GM19372 (cell line): ENCODE measurements around the gene KRTAP5-1.
"Not testable (repeated sequence)": the region's sequence is repeated elsewhere in the genome, so short reads cannot be mapped to it uniquely, and the experiment has no call there.

Experiments used
- ATAC-seq: cut with Tn5 transposase; IDR thresholded peaks from one replicate; pipeline ENCODE4 v1.9.1; 2021; ENCODE audit warnings: mild to moderate bottlenecking, low read depth, moderate library complexity; ENCODE audit not compliant: unreplicated experiment

The KRTAP5-1 gene, protein sequence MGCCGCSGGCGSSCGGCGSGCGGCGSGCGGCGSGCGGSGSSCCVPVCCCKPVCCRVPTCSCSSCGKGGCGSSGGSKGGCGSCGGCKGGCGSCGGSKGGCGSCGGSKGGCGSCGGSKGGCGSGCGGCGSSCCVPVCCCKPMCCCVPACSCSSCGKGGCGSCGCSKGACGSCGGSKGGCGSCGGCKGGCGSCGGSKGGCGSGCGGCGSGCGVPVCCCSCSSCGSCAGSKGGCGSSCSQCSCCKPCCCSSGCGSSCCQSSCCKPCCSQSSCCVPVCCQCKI

DNA sequence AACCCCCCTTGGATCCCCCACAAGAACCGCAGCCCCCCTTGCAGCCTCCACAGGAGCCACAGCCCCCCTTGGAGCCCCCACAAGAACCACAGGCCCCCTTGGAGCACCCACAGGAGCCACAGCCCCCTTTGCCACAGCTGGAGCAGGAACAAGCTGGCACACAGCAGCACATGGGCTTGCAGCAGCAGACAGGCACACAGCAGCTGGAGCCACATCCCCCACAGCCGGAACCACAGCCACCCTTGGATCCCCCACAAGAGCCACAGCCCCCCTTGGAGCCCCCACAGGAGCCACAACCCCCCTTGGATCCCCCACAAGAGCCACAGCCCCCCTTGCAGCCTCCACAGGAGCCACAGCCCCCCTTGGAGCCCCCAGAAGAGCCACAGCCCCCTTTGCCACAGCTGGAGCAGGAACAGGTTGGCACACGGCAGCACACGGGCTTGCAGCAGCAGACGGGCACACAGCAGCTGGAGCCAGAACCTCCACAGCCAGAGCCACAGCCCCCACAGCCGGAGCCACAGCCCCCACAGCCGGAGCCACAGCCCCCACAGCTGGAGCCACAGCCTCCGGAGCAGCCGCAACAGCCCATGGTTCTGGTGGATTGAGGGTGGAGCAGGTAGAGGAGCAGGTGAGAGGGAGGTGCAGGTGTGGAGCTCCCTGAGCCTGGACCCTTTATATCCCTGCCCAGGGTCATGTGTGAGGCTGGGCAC, at the start of gene KRTAP5-1:
TSS of gene KRTAP5-1 (minus strand) at position 623 of the 710 bp plus-strand sequence. CDS start at position 589, 34 bp downstream.
- not testable (repeated sequence) for ATAC-seq

DNA sequence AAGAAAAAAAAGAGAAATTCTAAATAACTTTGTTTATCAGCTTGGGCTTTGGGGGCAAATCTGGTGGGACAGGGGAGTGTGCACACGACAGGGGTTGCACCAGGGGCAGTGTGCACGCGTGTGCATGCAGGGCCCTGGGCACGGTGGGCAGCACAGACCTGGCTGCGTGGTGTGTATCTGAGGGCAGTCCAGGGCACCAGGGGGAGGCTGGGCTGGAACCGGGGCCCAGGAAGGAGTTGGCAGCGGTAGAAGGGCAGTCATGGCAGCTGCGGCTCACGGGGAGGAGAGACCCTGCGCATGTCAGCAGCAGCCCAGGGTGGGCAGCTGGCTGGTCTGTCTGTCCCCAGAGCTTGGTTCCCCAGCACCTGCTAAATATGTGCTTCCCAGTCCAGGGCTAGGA, 48.8 kb upstream of the KRTAP5-1 start:
- ATAC-seq = no peak

DNA sequence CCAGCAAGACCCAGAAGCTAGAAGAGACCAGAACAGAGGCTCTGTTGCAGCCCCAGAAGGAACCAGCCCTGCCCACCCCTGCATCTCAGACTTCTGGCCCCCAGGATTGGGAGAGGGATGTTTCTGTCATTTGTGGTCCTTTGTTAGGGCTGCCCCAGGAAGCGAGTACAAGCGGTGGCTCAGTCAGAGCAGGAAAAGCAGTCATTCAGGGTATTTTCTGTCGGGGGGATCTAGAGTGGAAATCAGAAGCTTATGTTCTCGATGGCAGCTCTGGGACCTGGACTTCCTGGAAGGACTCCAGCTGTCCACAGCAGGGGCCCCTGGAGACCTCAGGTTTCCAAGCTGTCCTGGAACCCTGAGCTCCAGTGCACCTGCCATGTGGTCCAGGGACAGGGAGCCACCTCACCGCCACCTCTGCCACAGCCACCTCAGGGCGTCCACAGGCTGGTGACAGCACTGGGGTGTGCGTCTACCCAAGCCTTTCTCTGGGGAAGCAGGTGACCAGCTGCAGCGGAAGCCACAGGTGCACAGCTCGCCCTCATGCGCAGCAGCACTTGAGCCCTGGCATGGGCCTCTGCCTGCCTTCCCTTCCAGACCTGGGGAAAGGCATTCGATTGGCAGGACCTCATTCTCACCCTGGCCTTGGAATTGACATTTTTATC, 47.1 kb upstream of the KRTAP5-1 start:
- ATAC-seq = no peak

DNA sequence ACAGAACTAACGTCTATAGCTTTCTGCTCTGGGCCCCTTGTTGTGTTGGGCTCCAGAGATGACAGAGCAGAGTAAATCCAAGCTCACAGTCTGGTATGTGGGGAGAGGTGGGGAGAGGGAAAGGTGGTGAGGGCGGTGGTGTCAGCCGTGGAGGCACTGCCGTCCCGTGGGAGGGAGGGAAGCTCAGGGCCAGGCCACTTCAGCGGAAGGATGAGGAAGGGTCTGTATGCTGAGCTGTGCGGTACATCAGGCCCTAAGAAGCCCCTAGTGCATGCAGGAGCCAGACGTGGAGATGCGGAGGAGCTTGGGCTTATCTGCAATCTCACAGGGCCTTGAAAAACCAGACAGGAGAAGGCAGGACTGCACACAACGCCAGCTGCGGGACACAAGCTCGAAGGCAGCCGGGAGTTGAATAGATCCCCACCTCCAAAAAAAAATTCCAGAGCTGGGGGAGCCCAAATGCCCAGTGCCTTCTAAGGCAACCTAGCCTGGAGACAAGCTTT, 46.0 kb upstream of the KRTAP5-1 start:
- no peak for ATAC-seq

DNA sequence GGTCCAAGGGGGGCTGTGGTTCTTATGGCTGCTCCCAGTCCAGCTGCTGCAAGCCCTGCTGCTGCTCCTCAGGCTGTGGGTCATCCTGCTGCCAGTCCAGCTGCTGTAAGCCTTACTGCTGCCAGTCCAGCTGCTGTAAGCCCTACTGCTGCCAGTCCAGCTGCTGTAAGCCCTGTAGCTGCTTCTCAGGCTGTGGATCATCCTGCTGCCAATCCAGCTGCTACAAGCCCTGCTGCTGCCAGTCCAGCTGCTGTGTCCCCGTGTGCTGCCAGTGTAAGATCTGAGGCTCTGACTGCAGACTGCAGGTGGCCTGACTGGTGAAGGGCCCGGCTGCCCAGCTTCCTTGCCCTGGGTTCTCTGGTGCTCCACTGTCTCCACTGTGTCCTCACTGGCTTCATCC, 45.2 kb upstream of the KRTAP5-1 start:
- no peak for ATAC-seq

DNA sequence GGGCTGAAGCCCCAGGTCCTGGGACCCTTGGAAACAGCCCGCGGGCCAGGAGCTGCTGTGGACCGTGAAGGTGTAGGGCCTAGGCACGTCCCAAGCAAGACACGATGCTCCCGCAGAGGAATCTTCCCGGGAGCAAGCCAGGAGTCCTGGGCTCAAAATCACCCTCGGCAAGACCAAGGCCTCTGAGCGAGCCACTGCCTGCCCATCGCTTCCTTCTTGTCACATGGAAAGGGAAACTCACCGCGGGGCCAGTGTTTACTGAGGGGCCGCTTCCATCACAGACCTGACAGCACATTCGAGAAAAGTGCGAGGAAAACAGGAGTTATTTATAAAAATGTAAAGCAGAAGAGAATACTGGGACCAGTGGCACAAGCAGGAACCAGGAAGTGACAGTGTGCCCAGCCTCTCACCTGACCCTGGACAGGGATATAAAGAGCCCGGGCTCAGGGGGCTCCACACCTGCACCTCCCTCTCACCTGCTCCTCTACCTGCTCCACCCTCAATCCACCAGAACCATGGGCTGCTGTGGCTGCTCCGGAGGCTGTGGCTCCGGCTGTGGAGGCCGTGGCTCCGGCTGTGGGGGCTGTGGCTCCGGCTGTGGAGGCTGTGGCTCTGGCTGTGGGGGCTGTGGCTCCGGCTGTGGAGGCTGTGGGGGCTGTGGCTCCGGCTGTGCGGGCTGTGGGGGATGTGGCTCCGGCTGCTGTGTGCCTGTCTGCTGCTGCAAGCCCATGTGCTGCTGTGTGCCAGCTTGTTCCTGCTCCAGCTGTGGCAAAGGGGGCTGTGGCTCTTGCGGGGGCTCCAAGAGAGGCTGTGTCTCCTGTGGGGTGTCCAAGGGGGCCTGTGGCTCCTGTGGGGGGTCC, 44.5 kb upstream of the KRTAP5-1 start, which contains the start of gene KRTAP5-5:
TSS of gene KRTAP5-5 (plus strand) at position 450 of the 860 bp plus-strand sequence. CDS start at position 516, 66 bp downstream.
- no peak for ATAC-seq

DNA sequence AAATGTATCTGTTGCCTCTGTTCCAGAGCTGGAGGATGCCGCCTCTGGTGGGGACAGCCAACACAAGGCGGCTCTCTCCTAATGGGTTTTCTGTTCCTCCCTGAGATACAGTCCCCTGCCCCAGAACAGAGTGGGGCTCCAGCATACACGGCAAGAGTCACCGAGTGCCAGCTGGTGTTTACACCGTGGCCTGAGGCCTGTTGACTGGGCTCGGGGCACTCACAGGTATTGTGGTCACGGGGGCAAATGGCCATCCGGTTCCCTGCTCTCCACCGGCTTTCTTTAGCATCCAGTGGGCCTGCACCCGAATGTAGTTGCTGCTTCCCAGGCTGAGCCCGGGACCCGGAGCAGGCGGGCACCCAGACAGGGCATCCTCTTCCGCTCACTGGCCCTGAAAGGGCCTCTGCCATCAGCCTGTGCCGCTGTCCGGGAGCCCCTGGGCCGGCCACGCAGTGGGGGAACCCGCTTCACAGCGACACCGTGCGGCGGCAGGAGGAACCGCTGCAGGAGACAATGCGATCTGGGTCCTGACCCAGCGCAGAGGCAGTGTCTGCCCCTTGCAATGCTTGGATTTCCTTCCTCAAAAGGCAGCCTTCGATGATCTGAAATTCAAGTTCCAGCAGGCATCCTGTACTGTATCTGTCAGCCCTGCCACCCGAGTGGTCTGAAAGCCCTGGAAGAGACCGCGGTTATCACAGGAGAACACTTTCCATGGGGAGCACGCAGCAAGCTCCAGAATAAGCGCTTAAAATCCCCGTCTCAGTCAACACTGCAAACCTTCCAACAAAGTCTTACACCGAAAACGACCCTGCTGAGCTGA, 43.6 kb upstream of the KRTAP5-1 start:
- ATAC-seq = no peak

DNA sequence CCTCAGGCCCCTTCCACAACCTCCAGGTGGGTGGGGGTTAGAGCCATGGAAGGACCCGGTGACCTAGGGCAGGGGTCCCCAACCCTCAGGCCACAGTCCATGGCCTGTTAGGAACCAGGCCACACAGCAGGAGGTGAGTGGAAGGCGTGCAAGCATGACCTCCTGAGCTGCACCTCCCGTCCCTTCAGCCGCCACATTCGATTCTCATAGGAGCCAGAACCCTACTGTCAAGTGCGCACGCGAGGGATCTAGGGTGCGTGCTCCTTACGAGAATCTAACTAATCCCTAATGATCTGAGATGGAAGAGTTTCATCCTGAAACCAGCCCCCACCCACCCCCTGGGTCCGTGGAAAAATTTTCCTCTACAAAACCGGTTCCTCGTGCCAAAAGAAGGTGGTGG, 40.5 kb upstream of the KRTAP5-1 start:
- ATAC-seq = no peak

DNA sequence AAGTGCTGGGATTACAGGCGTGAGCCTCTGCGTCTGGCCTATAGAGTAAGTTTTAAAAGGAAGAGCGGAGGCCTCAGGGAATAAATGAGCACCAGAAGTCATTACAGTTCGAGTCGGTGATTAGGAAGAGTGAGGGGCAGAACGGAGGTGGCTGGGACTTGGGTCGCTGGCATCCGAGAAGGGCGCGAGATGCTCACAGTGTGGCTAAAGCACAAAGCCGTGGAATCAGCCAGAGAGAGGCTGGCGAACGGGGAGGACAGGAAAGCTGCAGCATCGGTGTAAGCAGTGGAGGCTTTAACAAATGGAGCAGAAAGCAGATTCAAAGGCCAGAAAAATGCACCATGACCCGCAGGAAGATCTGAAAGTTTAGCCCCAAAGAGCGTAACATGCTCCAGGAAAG, 39.5 kb upstream of the KRTAP5-1 start:
- no peak for ATAC-seq

DNA sequence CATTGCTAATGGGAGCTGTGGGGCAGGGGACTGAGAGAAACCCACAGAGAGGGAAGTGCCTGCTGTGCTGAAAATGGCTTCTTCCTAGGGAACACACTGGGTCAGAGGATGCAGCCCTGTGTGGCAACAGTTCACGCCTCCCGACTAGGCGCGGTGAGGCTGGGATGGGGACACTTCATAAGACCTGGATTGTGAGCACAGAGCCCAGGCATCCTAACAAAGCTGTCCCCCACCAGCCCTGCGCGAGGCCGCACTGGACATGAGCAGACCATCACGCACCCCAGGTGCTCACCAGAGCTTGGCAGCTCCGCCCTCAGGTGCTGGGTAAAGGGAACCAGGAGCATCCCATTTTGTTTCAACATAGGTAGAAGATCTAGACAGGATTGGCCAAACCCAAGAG, 38.6 kb upstream of the KRTAP5-1 start:
- ATAC-seq = no peak

DNA sequence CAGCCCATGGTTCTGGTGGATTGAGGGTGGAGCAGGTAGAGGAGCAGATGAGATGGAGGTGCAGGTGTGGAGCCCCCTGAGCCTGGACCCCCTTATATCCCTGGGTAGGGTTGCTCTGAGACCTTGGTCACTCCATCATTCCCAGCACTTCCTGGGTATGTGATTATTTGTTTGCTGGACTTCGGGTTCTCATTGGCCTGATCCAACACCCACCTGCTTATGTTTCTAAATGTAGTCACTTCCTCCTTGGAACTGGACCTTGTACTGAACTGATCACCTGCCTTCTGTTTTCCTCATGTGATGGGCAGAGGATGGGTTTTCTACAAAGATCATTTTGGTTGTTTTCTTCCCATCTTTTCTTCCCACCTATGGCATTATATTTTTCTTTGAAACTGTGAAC, 37.0 kb upstream of the KRTAP5-1 start, which contains the start of gene KRTAP5-4:
TSS of gene KRTAP5-4 (minus strand) at position 53 of the 400 bp plus-strand sequence. CDS start at position 8, 45 bp downstream.
- ATAC-seq = no peak

DNA sequence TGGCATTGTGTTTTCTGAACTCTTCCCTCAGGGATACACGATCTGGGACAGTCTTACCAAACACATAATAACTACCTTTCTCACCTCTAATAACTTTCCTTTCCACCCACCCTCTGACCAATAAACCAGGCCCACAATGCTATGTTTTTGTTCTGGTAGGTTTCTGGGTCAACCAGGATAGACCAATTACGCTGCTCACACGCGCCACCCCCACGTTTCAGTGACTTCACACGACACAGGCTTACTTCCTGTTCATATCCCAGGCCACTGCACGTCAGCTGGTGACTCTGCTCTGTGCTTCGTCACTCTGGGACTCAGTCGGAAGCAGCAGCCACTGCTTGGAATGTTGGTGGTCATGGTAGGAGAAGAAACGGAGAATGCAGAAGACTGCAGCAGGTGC, 34.4 kb upstream of the KRTAP5-1 start:
- ATAC-seq = no peak

DNA sequence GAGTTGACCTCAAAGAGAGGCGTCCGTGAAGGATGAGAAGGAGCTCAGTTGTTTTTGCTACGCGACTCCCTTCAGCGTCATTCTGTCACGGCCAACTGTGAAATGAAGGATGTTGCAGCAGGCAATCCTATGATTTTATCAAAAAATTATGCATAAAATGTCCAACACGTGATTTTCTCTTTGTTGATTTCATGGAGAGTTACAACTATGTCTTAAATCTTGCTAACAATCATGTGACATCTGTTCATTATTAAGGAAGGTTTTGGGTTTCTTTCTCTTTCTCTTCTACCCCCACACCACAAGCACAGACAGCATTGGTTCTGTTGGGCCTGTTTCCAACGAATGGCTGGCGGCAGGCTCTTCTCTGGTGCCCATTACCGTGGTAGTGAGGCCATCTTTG, 33.1 kb upstream of the KRTAP5-1 start:
- ATAC-seq = no peak

DNA sequence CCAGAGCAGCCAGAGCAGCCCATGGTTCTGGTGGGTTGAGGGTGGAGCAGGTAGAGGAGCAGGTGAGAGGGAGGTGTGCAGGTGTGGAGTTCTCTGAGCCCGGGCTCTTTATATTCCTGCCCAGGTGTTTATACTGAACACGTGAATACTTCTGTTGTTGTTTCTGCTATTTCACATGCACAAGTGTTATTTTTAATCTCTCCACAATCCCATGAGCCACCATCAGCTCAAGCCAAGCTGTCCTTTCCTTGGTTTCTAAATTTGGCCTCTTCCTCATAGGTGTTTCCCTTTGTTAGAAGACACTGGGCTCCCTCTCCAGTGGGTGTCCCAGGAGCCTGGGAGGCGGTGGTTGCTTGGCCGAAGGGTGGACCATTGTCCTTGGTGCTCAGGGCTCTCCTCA, 23.3 kb upstream of the KRTAP5-1 start, which contains the start of gene KRTAP5-3:
TSS of gene KRTAP5-3 (minus strand) at position 101 of the 400 bp plus-strand sequence. CDS start at position 23, 78 bp downstream.
- ATAC-seq = no peak

DNA sequence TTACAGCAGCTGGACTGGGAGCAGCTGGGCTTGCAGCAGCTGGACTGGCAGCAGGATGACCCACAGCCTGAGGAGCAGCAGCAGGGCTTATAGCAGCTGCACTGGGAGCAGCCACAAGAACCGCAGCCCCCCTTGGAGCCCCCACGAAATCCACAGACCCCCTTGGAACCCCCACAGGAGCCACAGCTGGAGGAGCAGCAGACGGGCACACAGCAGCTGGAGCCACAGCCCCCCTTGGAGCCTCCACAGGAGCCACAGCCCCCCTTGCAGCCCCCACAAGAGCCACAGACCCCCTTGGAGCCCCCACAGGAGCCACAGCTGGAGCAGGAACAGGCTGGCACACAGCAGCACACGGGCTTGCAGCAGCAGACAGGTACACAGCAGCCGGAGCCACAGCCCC, 22.8 kb upstream of the KRTAP5-1 start:
- ATAC-seq = not testable (repeated sequence)

DNA sequence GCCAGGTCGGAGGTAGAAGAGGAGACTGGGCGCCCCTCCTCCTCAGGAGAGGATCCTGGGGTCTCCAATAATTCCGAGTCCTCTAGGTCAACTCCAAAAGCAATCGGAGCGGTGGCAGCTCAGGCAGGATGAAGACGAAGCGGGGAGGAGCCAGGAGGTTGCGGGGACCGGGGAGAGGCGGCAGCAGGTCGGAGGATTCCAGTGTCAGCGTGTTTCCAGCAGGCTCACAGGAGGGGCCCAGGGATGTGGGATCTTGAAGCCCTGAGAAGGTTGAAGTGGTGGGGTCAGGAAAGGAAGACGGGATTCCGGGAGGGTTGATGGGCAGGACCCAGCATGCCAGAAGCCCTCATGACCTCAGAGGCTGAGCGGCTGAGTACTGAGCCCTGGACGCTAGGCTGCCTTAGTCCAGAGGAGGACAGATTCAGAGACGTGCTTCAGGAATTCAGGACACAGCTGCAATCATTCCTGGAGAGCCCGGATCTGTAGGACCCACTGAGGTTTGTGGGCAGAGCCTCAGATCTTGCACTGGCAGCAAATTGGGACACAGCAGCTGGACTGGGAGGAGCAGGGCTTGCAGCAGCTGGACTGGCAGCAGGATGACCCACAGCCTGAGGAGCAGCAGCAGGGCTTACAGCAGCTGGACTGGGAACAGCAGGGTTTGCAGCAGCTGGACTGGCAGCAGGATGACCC, 22.2 kb upstream of the KRTAP5-1 start:
- not testable (repeated sequence) for ATAC-seq

DNA sequence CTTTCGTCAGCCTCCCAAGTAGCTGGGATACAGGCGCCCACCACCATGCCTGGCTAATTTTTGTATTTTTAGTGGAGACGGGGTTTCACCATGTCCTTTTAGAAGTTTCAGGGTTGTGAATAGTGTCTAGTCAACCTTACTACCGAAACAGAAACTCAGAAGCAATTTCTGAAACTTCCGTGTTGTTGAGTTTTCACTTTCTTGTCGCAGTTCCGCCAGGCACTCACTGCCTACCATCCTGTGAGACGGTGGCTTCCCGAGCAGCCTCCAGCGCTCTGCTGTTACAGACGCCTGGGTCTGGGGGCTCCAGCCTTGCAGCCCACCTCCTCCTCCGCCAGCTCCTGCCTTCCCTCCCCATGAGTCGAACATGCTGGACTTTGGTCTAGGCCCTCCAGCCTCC, 20.8 kb upstream of the KRTAP5-1 start:
- ATAC-seq = not testable (repeated sequence)

DNA sequence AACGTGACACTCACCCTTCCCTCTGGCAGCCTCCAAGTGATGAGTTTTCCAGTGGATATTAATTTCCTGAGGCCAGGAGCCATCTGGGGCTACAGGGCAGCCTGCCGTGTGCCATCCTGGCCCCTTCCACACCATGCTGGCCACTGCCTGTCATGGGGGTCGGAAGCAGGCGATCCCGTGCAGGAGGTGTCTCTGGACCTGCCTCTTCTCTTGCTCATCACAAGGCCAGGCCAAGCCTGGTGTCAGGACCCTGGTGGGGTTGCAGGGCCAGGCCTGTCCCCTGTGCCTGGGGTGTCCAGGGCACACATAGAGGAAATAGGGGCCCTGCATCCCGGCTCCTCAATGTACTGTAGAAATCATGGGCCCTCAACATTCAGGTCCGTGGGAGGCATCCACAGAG, 19.6 kb upstream of the KRTAP5-1 start:
- ATAC-seq = no peak

DNA sequence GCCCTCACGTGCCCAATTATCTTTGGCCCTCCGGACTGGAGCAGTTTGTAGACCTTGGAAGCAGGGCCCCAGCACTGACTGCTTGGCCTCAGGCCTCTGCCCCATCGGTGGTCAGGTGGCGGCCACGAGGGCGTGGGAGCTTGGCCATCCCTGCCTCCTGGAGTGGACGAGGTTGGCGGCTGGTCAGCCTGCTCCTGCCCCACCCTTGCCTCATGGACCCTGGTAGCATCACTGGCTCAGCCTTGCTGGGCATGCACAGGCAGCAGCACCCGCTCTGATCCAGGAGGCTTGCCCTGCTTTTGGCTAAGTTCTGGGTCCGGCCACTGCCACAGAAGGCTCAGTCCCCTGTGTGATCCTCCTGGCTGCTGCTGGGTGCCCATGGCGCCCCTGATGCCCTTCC, 19.1 kb upstream of the KRTAP5-1 start:
- ATAC-seq = no peak
